Stomach smooth muscle (tissue), 2 donors: ENCODE measurements around the gene IFIT2.
"Not testable (repeated sequence)": the region's sequence is repeated elsewhere in the genome, so short reads cannot be mapped to it uniquely, and the experiment has no call there.

ENCODE experiments used
- H3K27ac ChIP-seq: one replicate; pipeline ENCODE4 v1.7.0; 2013; ENCODE audit warnings: mild to moderate bottlenecking, low read length, inconsistent platforms
- H3K27me3 ChIP-seq, 2 donors: one replicate each; pipeline ENCODE4 v1.7.0; 2013; ENCODE audit warnings: low read length in 2 of 2; ENCODE audit not compliant: insufficient read depth in 2 of 2, control insufficient read depth in 1 of 2
- H3K36me3 ChIP-seq, 2 donors: one replicate each; pipeline ENCODE4 v1.7.0; 2013; ENCODE audit warnings: low read length in 2 of 2; ENCODE audit not compliant: control insufficient read depth in 2 of 2, insufficient read depth in 2 of 2
- H3K4me1 ChIP-seq: one replicate; pipeline ENCODE4 v1.7.0; 2013; ENCODE audit warnings: low read length; ENCODE audit not compliant: control insufficient read depth, insufficient read depth
- H3K4me3 ChIP-seq, 2 donors: one replicate each; pipeline ENCODE4 v1.7.0; 2013; ENCODE audit warnings: low read length in 2 of 2
- H3K9ac ChIP-seq, 2 donors: one replicate each; pipeline ENCODE4 v1.7.0; 2013; ENCODE audit warnings: low read length in 2 of 2, mild to moderate bottlenecking in 1 of 2
- H3K9me3 ChIP-seq, 2 donors: one replicate each; pipeline ENCODE4 v1.7.0; 2013; ENCODE audit warnings: low read length in 2 of 2; ENCODE audit not compliant: control insufficient read depth in 2 of 2
- donor health status: healthy.
- donor health status: Pancreatic carcinoma.

Gene IFIT2

DNA sequence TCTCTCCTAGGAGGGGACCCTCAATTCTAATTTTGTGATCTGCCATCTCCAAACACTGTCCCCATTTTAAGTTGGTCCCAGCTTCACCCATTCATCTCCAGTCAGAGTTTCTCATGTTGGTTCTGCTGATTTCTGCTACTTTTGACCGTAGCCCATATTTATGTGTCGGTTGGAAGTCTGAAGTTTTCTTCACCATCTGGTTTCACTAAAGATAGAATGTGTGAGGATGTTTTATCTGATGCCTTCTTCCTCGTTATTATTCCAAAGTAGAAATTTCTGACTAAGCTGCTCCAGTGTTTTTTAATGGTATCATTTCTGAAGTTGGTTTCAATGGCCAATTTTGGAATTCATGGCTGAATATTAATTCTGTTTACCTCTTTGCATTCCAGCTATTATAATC is 21.3 kb upstream of the IFIT2 start:
- H3K4me1 ChIP-seq, result peaks cover 24% of the 10 kb centered on the region
- no peak overlapping the region for H3K9ac ChIP-seq

DNA sequence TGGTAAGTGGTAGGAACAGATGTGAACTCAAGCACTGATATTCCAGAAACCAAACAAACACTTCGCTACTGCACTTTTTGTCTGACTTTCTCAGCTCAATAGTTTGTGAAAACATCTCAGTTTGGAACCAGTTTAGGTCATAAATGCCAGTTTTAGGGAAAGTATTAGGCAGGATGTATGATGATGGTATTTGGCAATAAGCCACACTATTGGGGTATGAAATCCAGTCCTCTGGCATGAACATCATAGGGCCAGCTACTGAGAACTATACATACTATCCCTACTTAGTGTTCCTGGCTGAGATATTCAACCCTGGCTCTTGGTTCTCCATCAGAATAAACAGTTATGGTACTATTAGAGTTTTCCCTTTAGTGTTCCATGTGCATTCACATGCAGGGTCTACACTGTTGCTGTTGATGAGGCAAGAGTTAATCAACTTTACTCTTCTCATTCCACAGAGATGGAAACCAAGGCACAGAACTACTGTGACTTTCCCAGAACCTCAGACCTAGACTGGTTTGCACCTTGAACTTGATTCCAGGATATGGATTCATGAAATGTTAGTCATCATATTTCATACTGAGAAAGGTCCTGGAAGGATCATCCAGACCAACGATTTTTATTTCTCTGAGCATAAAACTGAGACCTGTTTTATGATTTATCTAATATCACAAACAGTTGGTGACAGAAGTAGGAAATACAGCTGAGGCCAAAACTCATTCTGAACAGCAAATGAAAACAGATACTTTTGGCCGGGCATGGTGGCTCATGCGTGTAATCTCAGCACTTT is 20.0 kb upstream of the IFIT2 start:
- Histone ChIP-seq H3K4me3 (no peak overlapping the region), H3K9me3 (no peaks in the 10 kb centered on the region), H3K9ac (no peak overlapping the region), H3K36me3 (no peaks in the 10 kb centered on the region), H3K4me1 (peaks cover 24% of the 10 kb centered on the region), H3K27ac (no peak overlapping the region), H3K27me3 (no peaks in the 10 kb centered on the region)

More for the DNA sequence above, 21.3 kb upstream of the IFIT2 start:
- no peaks in the 10 kb centered on the region for H3K36me3 ChIP-seq
- no peaks in the 10 kb centered on the region for H3K27me3 ChIP-seq
- no peak overlapping the region for H3K27ac ChIP-seq
- no peak overlapping the region for H3K4me3 ChIP-seq
- H3K9me3 ChIP-seq, result no peaks in the 10 kb centered on the region

DNA sequence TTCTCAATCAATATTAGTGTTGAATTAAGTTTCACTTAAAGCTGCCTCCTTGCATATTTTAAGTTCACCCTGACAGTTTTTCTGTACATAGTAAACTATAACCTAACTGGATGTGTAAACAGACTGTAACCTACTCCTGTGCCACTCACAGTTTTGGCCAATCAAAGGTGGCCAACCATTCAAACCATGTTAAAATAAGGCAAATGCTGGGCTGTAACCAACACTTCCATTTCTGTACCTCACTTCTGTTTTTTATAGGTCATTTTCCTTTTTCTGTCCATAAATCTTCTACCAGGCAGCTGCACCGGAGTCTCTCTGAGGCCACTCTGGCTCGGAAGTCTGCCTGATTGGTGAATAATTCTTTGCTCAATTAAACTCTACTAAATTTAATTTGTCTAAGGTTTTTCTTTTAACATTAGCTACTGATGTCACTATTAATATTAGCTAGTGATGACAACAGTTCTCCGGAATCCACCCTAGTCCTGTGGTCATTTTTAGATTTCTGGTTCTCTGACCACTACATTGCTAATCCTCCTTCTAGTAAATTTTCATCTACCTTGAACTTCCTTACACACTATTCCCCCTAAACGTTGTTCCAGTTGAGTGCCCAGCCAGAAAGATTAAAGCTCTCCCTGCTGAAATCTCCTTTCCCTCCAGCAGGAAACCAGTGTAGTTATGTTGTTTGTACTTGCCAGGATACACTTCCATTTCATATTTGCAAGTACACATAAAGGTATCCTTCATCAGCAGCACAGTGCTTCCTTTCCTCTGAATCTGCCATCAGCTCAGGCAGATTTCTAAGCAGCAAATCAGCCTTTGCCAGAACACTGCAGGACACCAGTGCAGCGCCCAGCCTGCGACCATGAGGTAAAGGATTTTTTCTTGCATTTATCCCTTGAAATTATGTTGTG is 18.6 kb upstream of the IFIT2 start:
- Histone ChIP-seq H3K4me3 (peak overlapping the region; percentile 58 to 69), H3K9ac (peak overlapping the region; percentile 48 to 71), H3K27ac (peak overlapping the region; percentile 64), H3K27me3 (no peaks in the 10 kb centered on the region), H3K4me1 (peaks cover 19% of the 10 kb centered on the region), H3K36me3 (no peaks in the 10 kb centered on the region), H3K9me3 (no peaks in the 10 kb centered on the region)

DNA sequence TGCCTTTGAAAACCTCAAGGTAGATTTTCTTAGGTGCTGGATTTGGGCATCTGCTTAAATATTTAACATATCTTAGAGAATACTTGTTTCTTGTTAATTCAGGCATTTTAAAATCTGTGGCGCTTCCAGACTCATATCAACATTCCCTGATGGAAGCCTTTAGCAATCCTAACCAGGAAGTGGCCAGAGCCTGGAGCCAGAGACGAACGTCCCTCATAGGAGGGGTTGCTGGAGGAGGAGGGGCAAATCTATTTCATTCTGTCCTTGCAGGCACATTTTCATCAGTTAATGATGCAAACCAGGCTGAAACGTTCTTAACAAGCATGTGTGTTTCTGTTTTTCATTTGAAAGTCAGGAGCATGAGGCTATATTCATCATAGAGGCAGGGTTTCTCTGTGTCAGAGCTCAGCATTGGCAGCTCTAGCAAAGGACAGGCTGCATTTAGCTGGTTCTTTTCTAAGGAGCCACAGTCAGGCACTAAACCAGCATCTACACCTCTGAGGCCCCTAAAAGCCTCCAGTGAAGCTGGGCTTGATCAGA is 17.8 kb upstream of the IFIT2 start:
- Histone ChIP-seq H3K27ac (peak overlapping the region; percentile 64), H3K4me3 (peak overlapping the region; percentile 58 to 69), H3K9me3 (no peaks in the 10 kb centered on the region), H3K4me1 (peaks cover 17% of the 10 kb centered on the region), H3K27me3 (no peaks in the 10 kb centered on the region), H3K36me3 (no peaks in the 10 kb centered on the region), H3K9ac (peak overlapping the region; percentile 48 to 71)

DNA sequence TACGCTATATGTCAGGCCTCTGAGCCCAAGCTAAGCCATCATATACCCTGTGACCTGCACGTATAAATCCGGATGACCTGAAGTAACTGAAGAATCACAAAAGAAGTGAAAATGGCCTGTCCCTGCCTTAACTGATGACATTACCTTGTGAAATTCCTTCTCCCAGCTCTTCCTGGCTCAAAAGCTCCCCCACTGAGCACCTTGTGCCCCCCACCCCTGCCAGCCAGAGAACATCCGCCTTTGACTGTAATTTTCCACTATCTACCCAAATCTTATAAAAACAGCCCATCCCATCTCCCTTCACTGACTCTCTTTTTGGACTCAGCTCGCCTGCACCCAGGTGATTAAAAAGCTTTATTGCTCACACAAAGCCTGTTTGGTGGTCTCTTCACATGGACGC is 17.1 kb upstream of the IFIT2 start:
- H3K9me3 ChIP-seq, H3K9ac ChIP-seq, H3K27ac ChIP-seq, H3K4me3 ChIP-seq, H3K36me3 ChIP-seq, H3K27me3 ChIP-seq: not testable (repeated sequence)
- peaks cover 17% of the 10 kb centered on the region for H3K4me1 ChIP-seq

- H3K27me3 ChIP-seq, H3K27ac ChIP-seq, H3K4me3 ChIP-seq, H3K36me3 ChIP-seq, H3K9ac ChIP-seq, H3K9me3 ChIP-seq: not testable (repeated sequence)
- H3K4me1 ChIP-seq, result peaks cover 17% of the 10 kb centered on the region
Measured at GRCh38 chr10:89285303-89285702, 16.5 kb upstream of the IFIT2 start.

- Histone ChIP-seq H3K27ac (no peak overlapping the region), H3K9me3 (no peaks in the 10 kb centered on the region), H3K36me3 (no peaks in the 10 kb centered on the region), H3K4me1 (peaks cover 10% of the 10 kb centered on the region), H3K9ac (no peak overlapping the region), H3K4me3 (no peak overlapping the region), H3K27me3 (no peaks in the 10 kb centered on the region)
Measured at GRCh38 chr10:89294721-89295239, 7.1 kb upstream of the IFIT2 start.

DNA sequence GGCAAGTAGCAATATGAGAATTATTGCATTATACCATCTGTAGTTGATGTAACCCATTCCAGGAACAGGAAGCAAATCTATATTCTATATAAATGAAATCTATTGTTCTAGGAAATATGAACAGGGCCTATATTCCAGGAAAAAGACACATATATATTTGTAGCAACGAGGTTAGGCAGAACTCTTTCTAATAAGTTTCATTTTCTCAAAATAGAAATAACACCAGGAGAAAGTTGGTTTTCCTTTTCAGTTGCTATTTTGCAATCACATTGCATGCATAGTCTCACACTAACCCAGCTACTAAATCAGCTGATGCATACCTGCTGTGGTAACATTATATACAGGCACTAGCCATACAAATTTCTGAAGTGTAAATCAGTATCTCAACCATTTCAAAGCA is 6.2 kb upstream of the IFIT2 start:
- Histone ChIP-seq H3K36me3 (no peaks in the 10 kb centered on the region), H3K4me3 (no peak overlapping the region), H3K9ac (no peak overlapping the region), H3K27ac (peak overlapping the region; percentile 24), H3K27me3 (no peaks in the 10 kb centered on the region), H3K9me3 (no peaks in the 10 kb centered on the region), H3K4me1 (peaks cover 10% of the 10 kb centered on the region)

- no peak overlapping the region for H3K4me3 ChIP-seq
- no peak overlapping the region for H3K9ac ChIP-seq
- peak overlapping the region; percentile 24 for H3K27ac ChIP-seq
- no peaks in the 10 kb centered on the region for H3K36me3 ChIP-seq
- peaks cover 15% of the 10 kb centered on the region for H3K4me1 ChIP-seq
- no peaks in the 10 kb centered on the region for H3K9me3 ChIP-seq
- no peaks in the 10 kb centered on the region for H3K27me3 ChIP-seq
Measured at GRCh38 chr10:89296220-89296648, 5.6 kb upstream of the IFIT2 start.

GRCh38 chr10:89297356-89297755 is 4.5 kb upstream of the IFIT2 start:
- Histone ChIP-seq H3K9me3 (no peaks in the 10 kb centered on the region), H3K9ac (no peak overlapping the region), H3K27ac (no peak overlapping the region), H3K4me3 (no peak overlapping the region), H3K27me3 (no peaks in the 10 kb centered on the region), H3K36me3 (no peaks in the 10 kb centered on the region), H3K4me1 (peaks cover 17% of the 10 kb centered on the region)
